ENCODE measurements around the gene TP63. TPM values are rescaled to one million over a fixed set of nuclear protein-coding genes. Genes with fewer than 3 reads are reported as not detected.

TP63 gene
- total RNA-seq, 1 experiment from 2014 or later = 4.9 TPM

- no peak for DNase-seq (ENCODE audit: low spot score)
- H3K36me3 ChIP-seq (ENCODE audit: insufficient read depth, low read length, poor library complexity, severe bottlenecking) = no peaks in the 10 kb centered on the region
- no peak for TF ChIP-seq EZH2 (IDR thresholded peaks at IDR 0.05; ENCODE audit: borderline replicate concordance, low read depth, low read length, poor library complexity, severe bottlenecking)
- no peak overlapping the region for H3K27ac ChIP-seq (ENCODE audit: low read depth, low read length, poor library complexity, severe bottlenecking)
- CTCF ChIA-PET = no interaction called here
- H3K4me1 ChIP-seq (ENCODE audit: insufficient read depth, low read length, poor library complexity, severe bottlenecking) = no peaks in the 10 kb centered on the region
- H3K4me3 ChIP-seq (ENCODE audit: low read depth, low read length, poor library complexity, severe bottlenecking) = no peak overlapping the region
- POLR2A ChIA-PET (ENCODE audit: low non-redundant PET) = no interaction called here
- BruUV-seq (replicated peaks) = no TSS peak
- intact Hi-C loops (cut with micrococcal nuclease; ENCODE audit: unreplicated experiment) = no loop called here
- no peaks in the 10 kb centered on the region for H3K9me3 ChIP-seq (ENCODE audit: low read depth, low read length, poor library complexity, severe bottlenecking)
- H3K27me3 ChIP-seq (replicated peaks; ENCODE audit: insufficient read depth, low read depth, low read length, poor library complexity) = no peaks in the 10 kb centered on the region
These were observed 220.5 kb downstream of the TP63 start for GRCh38 chr3:189851682-189852081.

GRCh38 chr3:189853906-189854305 is 222.7 kb downstream of the TP63 start:
- no peaks in the 10 kb centered on the region for H3K36me3 ChIP-seq (ENCODE audit: insufficient read depth, low read length, poor library complexity, severe bottlenecking)
- H3K9me3 ChIP-seq (ENCODE audit: low read depth, low read length, poor library complexity, severe bottlenecking) = no peaks in the 10 kb centered on the region
- intact Hi-C loops (cut with micrococcal nuclease; ENCODE audit: unreplicated experiment) = no loop called here
- CTCF ChIA-PET = no interaction called here
- DNase-seq (ENCODE audit: low spot score) = no peak
- H3K4me3 ChIP-seq (ENCODE audit: low read depth, low read length, poor library complexity, severe bottlenecking) = no peak overlapping the region
- POLR2A ChIA-PET (ENCODE audit: low non-redundant PET) = no interaction called here
- no TSS peak for BruUV-seq (replicated peaks)
- H3K27ac ChIP-seq (ENCODE audit: low read depth, low read length, poor library complexity, severe bottlenecking) = no peak overlapping the region
- H3K27me3 ChIP-seq (replicated peaks; ENCODE audit: insufficient read depth, low read depth, low read length, poor library complexity) = no peaks in the 10 kb centered on the region
- no peaks in the 10 kb centered on the region for H3K4me1 ChIP-seq (ENCODE audit: insufficient read depth, low read length, poor library complexity, severe bottlenecking)
- TF ChIP-seq EZH2 (IDR thresholded peaks at IDR 0.05; ENCODE audit: borderline replicate concordance, low read depth, low read length, poor library complexity, severe bottlenecking) = no peak
- TF ChIP-seq CTCF (conservative IDR thresholded peaks at IDR 0.05; ENCODE audit: low read depth, low read length) = no peak

GRCh38 chr3:189860296-189860695 is 229.1 kb downstream of the TP63 start:
- POLR2A ChIA-PET (ENCODE audit: low non-redundant PET) = no interaction called here
- Histone ChIP-seq H3K9me3 (ENCODE audit: low read depth, low read length, poor library complexity, severe bottlenecking) (no peaks in the 10 kb centered on the region), H3K27ac (ENCODE audit: low read depth, low read length, poor library complexity, severe bottlenecking) (no peak overlapping the region), H3K27me3 (replicated peaks; ENCODE audit: insufficient read depth, low read depth, low read length, poor library complexity) (no peaks in the 10 kb centered on the region), H3K36me3 (ENCODE audit: insufficient read depth, low read length, poor library complexity, severe bottlenecking) (no peaks in the 10 kb centered on the region), H3K4me3 (ENCODE audit: low read depth, low read length, poor library complexity, severe bottlenecking) (no peak overlapping the region), H3K4me1 (ENCODE audit: insufficient read depth, low read length, poor library complexity, severe bottlenecking) (peaks cover 11% of the 10 kb centered on the region)
- TF ChIP-seq EZH2 (IDR thresholded peaks at IDR 0.05; ENCODE audit: borderline replicate concordance, low read depth, low read length, poor library complexity, severe bottlenecking) (no peak), CTCF (conservative IDR thresholded peaks at IDR 0.05; ENCODE audit: low read depth, low read length) (no peak)
- intact Hi-C loops (cut with micrococcal nuclease; ENCODE audit: unreplicated experiment) = no loop called here
- CTCF ChIA-PET = no interaction called here
- no TSS peak for BruUV-seq (replicated peaks)
- DNase-seq (ENCODE audit: low spot score) = no peak

GRCh38 chr3:189862385-189862998 is 231.3 kb downstream of the TP63 start:
- Histone ChIP-seq H3K27me3 (replicated peaks; ENCODE audit: insufficient read depth, low read depth, low read length, poor library complexity) (no peaks in the 10 kb centered on the region), H3K4me1 (ENCODE audit: insufficient read depth, low read length, poor library complexity, severe bottlenecking) (peaks cover 11% of the 10 kb centered on the region), H3K27ac (ENCODE audit: low read depth, low read length, poor library complexity, severe bottlenecking) (peak overlapping the region; percentile 36), H3K9me3 (ENCODE audit: low read depth, low read length, poor library complexity, severe bottlenecking) (no peaks in the 10 kb centered on the region), H3K4me3 (ENCODE audit: low read depth, low read length, poor library complexity, severe bottlenecking) (no peak overlapping the region), H3K36me3 (ENCODE audit: insufficient read depth, low read length, poor library complexity, severe bottlenecking) (no peaks in the 10 kb centered on the region)
- POLR2A ChIA-PET (ENCODE audit: low non-redundant PET) = no interaction called here
- CTCF ChIA-PET = interaction anchor here (0.6 kb wide), 1 partner anchor 100 kb away, joined by 6 read pairs; no protein-coding TSS in a partner anchor
- TF ChIP-seq EZH2 (IDR thresholded peaks at IDR 0.05; ENCODE audit: borderline replicate concordance, low read depth, low read length, poor library complexity, severe bottlenecking) (no peak), CTCF (conservative IDR thresholded peaks at IDR 0.05; ENCODE audit: low read depth, low read length) (no peak)
- DNase-seq (ENCODE audit: low spot score) = peak; percentile 48
- intact Hi-C loops (cut with micrococcal nuclease; ENCODE audit: unreplicated experiment) = no loop called here
- no TSS peak for BruUV-seq (replicated peaks)
